Breast epithelium (tissue), 3 donors: ENCODE measurements around the gene EML6.

Experiments used
- CTCF ChIP-seq, 3 donors: fragments of 450-650 bp; IDR thresholded peaks; one replicate each; pipeline ENCODE4 v1.5.1; 2016 to 2017; ENCODE audit warnings: antibody characterized with exemption in 3 of 3, mild to moderate bottlenecking in 3 of 3, moderate library complexity in 3 of 3
- POLR2AphosphoS5 ChIP-seq, 3 donors: sonication (generic); formaldehyde crosslinking; IDR thresholded peaks; one replicate each; pipeline ENCODE4 v1.6.1; 2017; ENCODE audit warnings: antibody characterized with exemption in 3 of 3

- TF ChIP-seq CTCF (IDR thresholded peaks at IDR 0.05) (no peak), POLR2AphosphoS5 (IDR thresholded peaks at IDR 0.05) (no peak)
Observed at GRCh38 chr2:54967269-54967668, 243.8 kb downstream of the EML6 start.
